Measurements from ENCODE around the gene AURKAIP1.

The AURKAIP1 gene

DNA sequence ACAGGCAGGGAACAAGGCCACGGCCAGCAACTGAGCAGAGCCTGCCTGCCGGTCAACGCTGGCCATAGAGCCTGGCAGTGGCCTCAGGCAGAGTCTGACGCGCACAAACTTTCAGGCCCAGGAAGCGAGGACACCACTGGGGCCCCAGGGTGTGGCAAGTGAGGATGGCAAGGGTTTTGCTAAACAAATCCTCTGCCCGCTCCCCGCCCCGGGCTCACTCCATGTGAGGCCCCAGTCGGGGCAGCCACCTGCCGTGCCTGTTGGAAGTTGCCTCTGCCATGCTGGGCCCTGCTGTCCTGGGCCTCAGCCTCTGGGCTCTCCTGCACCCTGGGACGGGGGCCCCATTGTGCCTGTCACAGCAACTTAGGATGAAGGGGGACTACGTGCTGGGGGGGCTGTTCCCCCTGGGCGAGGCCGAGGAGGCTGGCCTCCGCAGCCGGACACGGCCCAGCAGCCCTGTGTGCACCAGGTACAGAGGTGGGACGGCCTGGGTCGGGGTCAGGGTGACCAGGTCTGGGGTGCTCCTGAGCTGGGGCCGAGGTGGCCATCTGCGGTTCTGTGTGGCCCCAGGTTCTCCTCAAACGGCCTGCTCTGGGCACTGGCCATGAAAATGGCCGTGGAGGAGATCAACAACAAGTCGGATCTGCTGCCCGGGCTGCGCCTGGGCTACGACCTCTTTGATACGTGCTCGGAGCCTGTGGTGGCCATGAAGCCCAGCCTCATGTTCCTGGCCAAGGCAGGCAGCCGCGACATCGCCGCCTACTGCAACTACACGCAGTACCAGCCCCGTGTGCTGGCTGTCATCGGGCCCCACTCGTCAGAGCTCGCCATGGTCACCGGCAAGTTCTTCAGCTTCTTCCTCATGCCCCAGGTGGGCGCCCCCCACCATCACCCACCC lies 43.7 kb downstream of the AURKAIP1 start, which contains the start of gene TAS1R3:
TSS of gene TAS1R3 (plus strand) at position 213 of the 898 bp plus-strand sequence. CDS start at position 279, 66 bp downstream.
- no peak for DNase-seq

DNA sequence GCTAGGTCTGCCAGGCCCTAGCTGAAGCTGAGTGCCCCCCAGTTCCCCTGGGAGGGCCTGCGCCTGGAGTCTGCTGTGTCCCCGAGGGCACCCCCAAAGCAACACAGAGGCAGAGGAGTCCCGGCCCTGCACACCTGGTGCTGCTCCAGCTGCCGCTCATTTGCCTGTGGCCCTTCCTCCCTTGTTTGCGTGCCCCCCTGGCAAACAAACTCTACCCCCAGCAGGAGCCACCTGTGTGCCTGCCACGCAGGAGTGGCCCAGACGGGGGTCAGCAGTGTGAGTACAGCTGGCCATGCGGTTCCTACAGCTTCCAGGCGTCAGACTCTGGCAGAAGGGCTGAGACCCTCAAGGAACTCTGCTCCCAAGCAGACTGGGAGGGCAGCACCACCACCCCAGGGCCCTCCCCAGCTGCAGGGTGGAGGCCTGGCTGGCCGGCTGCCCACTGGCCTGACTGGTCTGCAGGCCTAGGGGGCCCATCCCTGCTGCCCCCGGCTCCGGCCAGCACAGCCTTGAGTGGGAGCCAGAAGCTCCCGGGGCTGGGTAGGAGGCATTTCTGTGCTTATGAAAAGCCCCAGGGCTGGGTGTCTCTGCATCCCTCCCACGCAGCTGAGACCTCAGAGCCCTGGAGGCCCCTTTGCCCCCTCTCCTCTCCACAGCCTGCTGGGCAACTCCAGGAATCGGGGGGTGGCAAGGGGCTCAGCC lies 44.5 kb downstream of the AURKAIP1 start:
- DNase-seq: no peak

DNA sequence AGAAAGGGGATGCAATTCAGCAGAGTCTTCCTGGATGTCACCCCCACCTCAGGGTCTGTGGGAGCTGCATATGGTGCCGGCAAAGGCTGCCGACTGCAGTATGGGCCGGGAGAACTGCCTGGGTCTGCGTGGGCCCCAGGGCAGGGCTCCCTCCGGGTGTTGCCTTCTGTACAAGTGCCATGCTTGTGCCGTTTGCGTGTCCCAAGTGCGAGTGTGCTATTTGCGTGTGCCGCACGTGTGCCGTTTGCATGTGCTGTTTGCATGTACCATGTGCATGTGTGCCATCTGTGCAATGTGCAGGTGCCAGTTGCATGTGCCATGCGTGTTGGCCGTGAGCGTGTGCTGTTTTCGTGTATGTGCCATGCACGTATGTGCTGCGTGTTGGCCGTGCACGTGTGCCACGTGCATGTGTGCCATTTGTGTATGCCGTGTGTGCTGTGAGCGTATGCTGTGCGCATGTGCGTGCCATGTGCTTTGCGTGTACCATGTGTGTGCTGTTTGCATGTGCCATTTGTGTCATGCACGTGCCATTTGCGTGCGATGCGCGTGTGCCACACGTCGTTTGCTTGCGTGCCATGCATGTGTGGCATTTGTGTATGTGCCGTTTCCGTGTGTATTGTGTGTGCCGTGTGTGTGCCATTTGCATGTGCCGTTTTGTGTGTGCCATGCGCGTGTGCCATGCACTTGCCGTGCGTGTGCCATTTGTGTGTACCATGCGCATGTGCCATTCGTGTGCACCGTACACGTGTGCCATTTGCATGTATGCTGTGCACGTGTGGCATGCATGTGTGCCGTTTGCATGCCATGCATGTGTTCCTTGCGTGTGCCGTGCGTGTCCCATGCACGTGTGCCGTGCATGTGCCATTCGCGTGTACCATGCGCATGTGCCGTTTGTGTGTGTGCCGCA lies 45.5 kb downstream of the AURKAIP1 start:
- no peak for DNase-seq

DNA sequence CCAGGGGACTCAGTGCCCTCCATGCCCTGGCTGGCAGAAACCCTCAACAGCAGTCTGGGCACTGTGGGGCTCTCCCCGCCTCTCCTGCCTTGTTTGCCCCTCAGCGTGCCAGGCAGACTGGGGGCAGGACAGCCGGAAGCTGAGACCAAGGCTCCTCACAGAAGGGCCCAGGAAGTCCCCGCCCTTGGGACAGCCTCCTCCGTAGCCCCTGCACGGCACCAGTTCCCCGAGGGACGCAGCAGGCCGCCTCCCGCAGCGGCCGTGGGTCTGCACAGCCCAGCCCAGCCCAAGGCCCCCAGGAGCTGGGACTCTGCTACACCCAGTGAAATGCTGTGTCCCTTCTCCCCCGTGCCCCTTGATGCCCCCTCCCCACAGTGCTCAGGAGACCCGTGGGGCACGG lies 46.8 kb downstream of the AURKAIP1 start:
- DNase-seq: no peak

DNA sequence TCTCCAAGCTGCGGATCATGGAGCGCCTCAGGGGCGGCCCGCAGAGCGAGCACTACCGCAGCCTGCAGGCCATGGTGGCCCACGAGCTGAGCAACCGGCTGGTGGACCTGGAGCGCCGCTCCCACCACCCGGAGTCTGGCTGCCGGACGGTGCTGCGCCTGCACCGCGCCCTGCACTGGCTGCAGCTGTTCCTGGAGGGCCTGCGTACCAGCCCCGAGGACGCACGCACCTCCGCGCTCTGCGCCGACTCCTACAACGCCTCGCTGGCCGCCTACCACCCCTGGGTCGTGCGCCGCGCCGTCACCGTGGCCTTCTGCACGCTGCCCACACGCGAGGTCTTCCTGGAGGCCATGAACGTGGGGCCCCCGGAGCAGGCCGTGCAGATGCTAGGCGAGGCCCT lies 47.7 kb downstream of the AURKAIP1 start:
- no peak for DNase-seq

DNA sequence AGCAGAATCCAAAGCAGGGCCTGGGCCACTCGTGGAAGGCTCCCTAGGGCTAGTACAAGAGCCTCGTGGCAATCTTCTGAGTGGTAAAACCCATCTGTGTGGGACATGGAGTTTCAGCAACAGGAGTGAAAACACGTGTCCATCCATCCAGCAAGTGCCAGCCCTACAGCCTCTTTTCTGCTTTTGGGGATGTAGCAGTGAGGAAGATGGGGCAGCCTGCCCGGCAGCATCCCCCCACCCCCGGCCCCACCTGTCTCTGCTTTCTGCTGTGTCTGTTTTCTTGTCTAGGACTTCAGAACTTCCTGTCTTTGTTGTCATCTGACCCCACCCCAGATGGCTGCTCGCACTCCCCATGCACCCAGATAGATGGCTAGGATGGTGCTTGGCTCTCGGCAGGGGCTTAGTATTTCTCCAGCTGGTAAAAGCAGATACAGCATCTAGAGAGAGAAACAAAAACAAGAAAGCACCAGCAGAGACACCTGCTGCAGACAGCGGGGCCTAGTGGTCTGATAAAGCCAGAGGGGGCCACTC lies 48.9 kb downstream of the AURKAIP1 start:
- DNase-seq: no peak

DNA sequence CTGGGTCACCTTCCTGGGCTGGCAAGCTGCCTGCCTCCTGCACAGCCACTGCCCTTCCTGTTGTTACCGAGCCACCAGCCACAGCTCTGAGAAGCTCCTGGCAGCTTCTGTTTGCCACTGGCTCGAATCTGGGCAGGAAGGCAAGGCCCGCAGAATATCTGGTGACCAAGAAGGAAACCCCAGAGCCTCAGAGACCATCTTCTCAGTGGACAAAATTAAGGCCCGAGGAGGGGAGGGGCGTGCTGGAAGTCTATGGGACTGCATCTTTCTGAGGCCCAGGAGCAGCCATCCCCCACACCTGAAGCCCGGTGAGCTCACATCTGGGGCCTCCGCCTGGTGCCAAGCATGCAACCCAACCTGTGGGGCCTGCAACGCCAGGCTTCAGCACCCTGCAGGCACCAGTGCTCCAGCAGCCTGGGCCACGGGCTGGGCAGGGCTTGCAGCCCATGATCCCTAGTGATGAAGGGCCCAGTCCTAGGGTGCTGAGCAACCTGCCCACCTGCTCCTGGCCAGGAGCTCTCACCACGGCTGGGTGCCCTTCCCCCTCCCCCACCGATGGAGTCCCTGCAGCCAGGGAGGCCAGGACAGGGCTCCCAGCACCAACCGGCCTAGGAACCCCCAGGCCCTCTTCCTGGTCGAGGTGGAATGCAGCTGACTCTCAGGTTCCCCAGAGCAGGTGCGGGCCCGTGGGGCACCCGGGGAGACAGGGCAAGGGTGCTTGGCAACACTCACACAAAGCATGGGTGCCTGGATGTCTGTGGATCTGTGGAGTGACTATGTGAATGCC lies 49.5 kb downstream of the AURKAIP1 start:
- DNase-seq: no peak

DNA sequence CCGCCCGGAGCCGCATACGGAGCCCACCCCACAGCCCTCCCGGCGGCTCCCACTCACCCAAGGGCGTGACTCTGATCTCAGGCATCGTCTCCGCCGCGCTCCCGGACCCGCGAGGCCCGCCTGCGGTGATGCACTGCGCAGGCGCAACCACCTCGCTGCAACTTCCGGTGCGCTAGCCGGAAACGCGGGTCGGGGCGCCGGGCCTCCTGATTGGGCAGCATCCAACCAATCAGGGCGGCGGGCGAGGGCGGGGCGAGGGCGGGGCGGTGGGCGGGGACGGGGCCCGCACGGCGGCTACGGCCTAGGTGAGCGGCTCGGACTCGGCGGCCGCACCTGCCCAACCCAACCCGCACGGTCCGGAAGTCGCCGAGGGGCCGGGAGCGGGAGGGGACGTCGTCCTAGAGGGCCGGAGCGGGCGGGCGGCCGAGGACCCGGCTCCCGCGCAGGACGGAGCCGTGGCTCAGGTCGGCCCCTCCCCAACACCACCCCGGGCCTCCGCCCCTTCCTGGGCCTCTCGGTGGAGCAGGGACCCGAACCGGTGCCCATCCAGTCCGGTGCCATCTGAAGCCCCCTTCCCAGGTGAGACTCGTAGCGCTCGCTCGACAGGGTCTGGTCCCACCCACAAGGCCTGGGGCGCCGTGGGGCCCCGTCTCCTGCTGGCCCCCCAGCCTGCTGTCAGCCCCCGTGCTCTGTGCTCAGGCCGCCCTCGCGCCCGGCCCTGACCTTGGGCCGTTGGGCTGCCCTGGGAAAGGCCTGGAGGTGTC lies 50.3 kb downstream of the AURKAIP1 start, which contains the start of the genes CPTP and INTS11:
TSS of gene CPTP (plus strand) at position 279 of the 764 bp plus-strand sequence. CDS start 2,109 bp downstream, outside the sequence.
TSS of gene INTS11 (minus strand) at position 137 of the 764 bp plus-strand sequence. CDS start at position 85, 52 bp downstream.
- DNase-seq: peak; percentile 95

DNA sequence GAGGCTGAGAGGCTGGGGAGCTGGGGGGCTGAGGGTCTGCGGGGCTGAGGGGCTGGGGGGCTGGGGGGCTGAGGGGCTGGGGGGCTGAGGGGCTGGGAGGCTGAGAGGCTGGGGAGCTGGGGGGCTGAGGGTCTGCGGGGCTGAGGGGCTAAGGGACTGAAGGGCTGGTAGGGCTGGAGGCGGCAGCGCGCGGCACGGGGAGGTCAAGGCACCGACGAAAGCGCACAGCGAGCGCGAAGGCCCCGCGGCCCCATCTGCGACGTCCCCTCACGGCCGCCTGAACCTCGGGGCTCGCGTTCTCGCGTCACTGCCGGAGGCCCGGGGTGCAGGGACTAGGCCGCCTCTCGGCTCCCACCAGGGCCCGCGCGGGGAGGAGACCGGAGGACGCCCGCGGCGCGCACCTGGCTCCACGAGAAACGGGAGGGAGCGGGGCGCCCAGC lies 50.9 kb downstream of the AURKAIP1 start:
- DNase-seq: no peak
